ENCODE results near the gene APLN.

Gene APLN

GRCh38 chrX:129654652-129655546 is at the start of gene APLN:
Gene APLN, minus strand, starts transcription at chrX:129654956. Its CDS starts 326 bp downstream, at chrX:129654630.
- DNase-seq = peak; percentile 56

- no peak for DNase-seq
These were observed 49.7 kb upstream of the APLN start for GRCh38 chrX:129704491-129704890.

- no peak for DNase-seq
These were observed 46.9 kb upstream of the APLN start for GRCh38 chrX:129701624-129702069.

GRCh38 chrX:129700536-129700935 is 45.8 kb upstream of the APLN start:
- DNase-seq = no peak

- no peak for DNase-seq
These were observed 43.4 kb upstream of the APLN start for GRCh38 chrX:129698150-129698549.

GRCh38 chrX:129697204-129697829 is 42.6 kb upstream of the APLN start:
- DNase-seq = no peak

- DNase-seq = no peak
These were observed 41.9 kb upstream of the APLN start for GRCh38 chrX:129696463-129697155.

- no peak for DNase-seq
These were observed 41.2 kb upstream of the APLN start for GRCh38 chrX:129695937-129696336.

- DNase-seq = no peak
These were observed 40.8 kb upstream of the APLN start for GRCh38 chrX:129695535-129695934.

- no peak for DNase-seq
These were observed 40.0 kb upstream of the APLN start for GRCh38 chrX:129694805-129695204.

GRCh38 chrX:129693354-129693753 is 38.6 kb upstream of the APLN start:
- no peak for DNase-seq

GRCh38 chrX:129690435-129690834 is 35.7 kb upstream of the APLN start:
- no peak for DNase-seq

- no peak for DNase-seq
These were observed 35.0 kb upstream of the APLN start for GRCh38 chrX:129689796-129690195.

- DNase-seq = no peak
These were observed 33.3 kb upstream of the APLN start for GRCh38 chrX:129688097-129688496.

- DNase-seq = peak; percentile 9
These were observed 31.7 kb upstream of the APLN start for GRCh38 chrX:129686422-129686948.

GRCh38 chrX:129682979-129683378 is 28.2 kb upstream of the APLN start:
- DNase-seq = no peak

- no peak for DNase-seq
These were observed 25.1 kb upstream of the APLN start for GRCh38 chrX:129679901-129680300.

- DNase-seq = peak; percentile 63
These were observed 23.9 kb upstream of the APLN start for GRCh38 chrX:129678614-129679195.

GRCh38 chrX:129667412-129667811 is 12.7 kb upstream of the APLN start:
- DNase-seq = no peak

- DNase-seq = no peak
These were observed 11.3 kb upstream of the APLN start for GRCh38 chrX:129665916-129666644.

GRCh38 chrX:129663171-129663570 is 8.4 kb upstream of the APLN start:
- no peak for DNase-seq

- no peak for DNase-seq
These were observed 6.6 kb upstream of the APLN start for GRCh38 chrX:129661369-129661768.
